Measurements from ENCODE around the gene OPN1MW. TPM values are rescaled to one million over a fixed set of nuclear protein-coding genes. Genes with fewer than 3 reads are reported as not detected.
"Not testable (repeated sequence)": the region's sequence is repeated elsewhere in the genome, so short reads cannot be mapped to it uniquely, and the experiment has no call there.

Gene OPN1MW
- total RNA-seq, 2 experiments from 2014 or later: not detected

DNA sequence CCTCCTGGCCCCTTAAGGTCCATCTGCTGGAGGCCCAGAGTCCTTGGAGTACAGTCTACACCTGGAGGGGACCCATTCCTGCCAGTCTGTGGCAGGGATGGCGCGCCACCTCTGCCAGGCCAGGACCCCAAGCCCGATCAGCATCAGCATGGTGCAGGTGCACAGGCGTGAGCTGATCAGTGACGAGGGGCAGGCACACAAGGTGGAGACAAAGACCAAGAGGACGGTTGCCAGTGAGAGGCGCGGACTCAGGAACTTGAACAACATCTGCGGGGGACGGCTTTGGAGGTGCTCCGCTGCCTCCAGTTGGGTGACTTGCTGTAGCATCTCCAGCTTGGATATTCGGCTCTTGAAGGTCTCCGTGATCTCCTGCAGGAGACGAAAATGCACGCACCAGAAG, 23.1 kb upstream of the OPN1MW start:
- H3K27me3 ChIP-seq (ENCODE audit: control insufficient read depth in 1 of 2, insufficient read depth in 2 of 2, low read length in 2 of 2); H3K36me3 Mint-ChIP-seq (ENCODE audit: low read depth); ATAC-seq (ENCODE audit: poor library complexity); H3K27ac Mint-ChIP-seq; intact Hi-C loops (cut with DNase I, micrococcal nuclease); H3K4me1 Mint-ChIP-seq (ENCODE audit: low read depth); H3K4me1 ChIP-seq (ENCODE audit: insufficient read depth, low read length); H3K9me3 ChIP-seq (ENCODE audit: control insufficient read depth in 1 of 2, insufficient read depth in 1 of 2, low read length in 2 of 2); H3K4me3 ChIP-seq (ENCODE audit: low read length); DNase-seq; H3K4me3 Mint-ChIP-seq; POLR2A ChIA-PET; CTCF ChIA-PET; H3K27me3 Mint-ChIP-seq; H3K9me3 Mint-ChIP-seq; H3K36me3 ChIP-seq (ENCODE audit: insufficient read depth, low read length); H3K27ac ChIP-seq (ENCODE audit: low read depth in 1 of 2, low read length in 2 of 2): not testable (repeated sequence)

DNA sequence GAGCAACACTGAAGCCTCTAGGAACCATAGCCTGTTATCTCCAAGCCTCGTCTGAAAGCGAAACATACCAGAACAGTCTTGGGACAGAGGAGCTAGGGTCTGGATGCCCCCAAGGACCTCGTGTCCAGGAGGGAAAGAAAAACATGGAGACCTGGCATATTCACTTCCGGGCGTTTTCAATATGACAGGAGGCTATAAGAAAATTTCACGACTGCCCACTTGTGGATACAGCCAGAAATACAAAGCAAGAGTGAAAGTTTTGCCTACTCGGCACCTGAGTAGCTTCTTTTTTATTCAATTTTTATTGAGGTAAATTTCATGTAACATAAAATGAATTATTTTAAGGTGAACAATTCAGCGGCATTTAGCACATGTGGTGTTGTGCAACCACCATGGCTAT, 17.5 kb upstream of the OPN1MW start:
- H3K36me3 Mint-ChIP-seq (ENCODE audit: low read depth); intact Hi-C loops (cut with DNase I, micrococcal nuclease); DNase-seq; H3K9me3 Mint-ChIP-seq; H3K4me1 ChIP-seq (ENCODE audit: insufficient read depth, low read length); H3K4me3 ChIP-seq (ENCODE audit: low read length); H3K27ac Mint-ChIP-seq; POLR2A ChIA-PET; H3K27me3 Mint-ChIP-seq; H3K4me1 Mint-ChIP-seq (ENCODE audit: low read depth); ATAC-seq (ENCODE audit: poor library complexity); H3K27me3 ChIP-seq (ENCODE audit: control insufficient read depth in 1 of 2, insufficient read depth in 2 of 2, low read length in 2 of 2); CTCF ChIA-PET; H3K9me3 ChIP-seq (ENCODE audit: control insufficient read depth in 1 of 2, insufficient read depth in 1 of 2, low read length in 2 of 2); H3K27ac ChIP-seq (ENCODE audit: low read depth in 1 of 2, low read length in 2 of 2); H3K36me3 ChIP-seq (ENCODE audit: insufficient read depth, low read length); H3K4me3 Mint-ChIP-seq: not testable (repeated sequence)

DNA sequence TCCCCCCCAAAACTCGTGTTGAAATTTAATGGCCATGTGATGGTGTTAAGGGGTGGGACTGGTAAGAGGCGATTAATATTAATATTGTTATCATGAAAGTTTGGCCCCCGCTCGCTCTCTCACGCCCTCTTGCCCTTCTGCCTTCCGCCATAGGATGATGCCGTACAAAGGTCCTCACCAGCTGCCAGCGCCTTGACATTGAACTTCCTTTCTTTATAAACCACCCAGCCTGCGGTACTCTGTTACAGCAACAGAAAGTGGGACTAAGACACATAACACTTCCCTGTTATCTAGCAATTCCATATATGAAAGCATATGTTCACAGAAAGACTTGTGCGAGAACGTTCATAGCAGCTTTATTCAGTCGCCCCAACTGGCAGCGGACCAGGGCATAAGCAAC, 14.0 kb upstream of the OPN1MW start:
- DNase-seq; POLR2A ChIA-PET; ATAC-seq (ENCODE audit: poor library complexity); H3K27me3 Mint-ChIP-seq; H3K27ac ChIP-seq (ENCODE audit: low read depth in 1 of 2, low read length in 2 of 2); CTCF ChIA-PET; H3K9me3 ChIP-seq (ENCODE audit: control insufficient read depth in 1 of 2, insufficient read depth in 1 of 2, low read length in 2 of 2); H3K9me3 Mint-ChIP-seq; H3K4me3 ChIP-seq (ENCODE audit: low read length); intact Hi-C loops (cut with DNase I, micrococcal nuclease); H3K36me3 ChIP-seq (ENCODE audit: insufficient read depth, low read length); H3K4me1 Mint-ChIP-seq (ENCODE audit: low read depth); H3K36me3 Mint-ChIP-seq (ENCODE audit: low read depth); H3K4me3 Mint-ChIP-seq; H3K27ac Mint-ChIP-seq; H3K4me1 ChIP-seq (ENCODE audit: insufficient read depth, low read length); H3K27me3 ChIP-seq (ENCODE audit: control insufficient read depth in 1 of 2, insufficient read depth in 2 of 2, low read length in 2 of 2): not testable (repeated sequence)

DNA sequence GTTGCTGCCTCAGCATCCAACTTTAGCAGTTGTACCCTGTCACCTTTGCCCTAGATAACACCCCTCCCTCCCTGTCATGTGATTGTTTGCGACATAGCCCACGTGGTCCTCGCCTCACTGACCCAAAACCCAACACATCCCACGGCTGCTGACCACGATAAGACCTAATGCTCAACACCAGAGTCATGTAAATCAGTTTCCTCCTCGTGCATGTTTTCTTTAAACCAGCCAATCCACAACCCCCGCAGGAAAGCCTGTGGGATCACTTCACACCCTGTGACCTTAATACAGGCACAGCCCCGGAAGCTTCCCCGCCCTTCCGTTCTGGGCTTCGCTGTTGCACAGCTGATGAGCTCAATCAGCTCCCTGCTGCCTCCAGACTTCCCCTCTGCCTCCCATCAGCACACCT, 9.9 kb upstream of the OPN1MW start:
- peak; percentile 94 for ATAC-seq (ENCODE audit: poor library complexity)
- H3K27ac ChIP-seq (ENCODE audit: low read depth in 1 of 2, low read length in 2 of 2); H3K36me3 ChIP-seq (ENCODE audit: insufficient read depth, low read length); H3K4me3 ChIP-seq (ENCODE audit: low read length); POLR2A ChIA-PET; DNase-seq; H3K4me1 ChIP-seq (ENCODE audit: insufficient read depth, low read length); H3K27me3 ChIP-seq (ENCODE audit: control insufficient read depth in 1 of 2, insufficient read depth in 2 of 2, low read length in 2 of 2); H3K4me3 Mint-ChIP-seq; H3K4me1 Mint-ChIP-seq (ENCODE audit: low read depth); H3K9me3 ChIP-seq (ENCODE audit: control insufficient read depth in 1 of 2, insufficient read depth in 1 of 2, low read length in 2 of 2); H3K27ac Mint-ChIP-seq; intact Hi-C loops (cut with DNase I, micrococcal nuclease); H3K27me3 Mint-ChIP-seq; H3K36me3 Mint-ChIP-seq (ENCODE audit: low read depth); CTCF ChIA-PET; H3K9me3 Mint-ChIP-seq: not testable (repeated sequence)

DNA sequence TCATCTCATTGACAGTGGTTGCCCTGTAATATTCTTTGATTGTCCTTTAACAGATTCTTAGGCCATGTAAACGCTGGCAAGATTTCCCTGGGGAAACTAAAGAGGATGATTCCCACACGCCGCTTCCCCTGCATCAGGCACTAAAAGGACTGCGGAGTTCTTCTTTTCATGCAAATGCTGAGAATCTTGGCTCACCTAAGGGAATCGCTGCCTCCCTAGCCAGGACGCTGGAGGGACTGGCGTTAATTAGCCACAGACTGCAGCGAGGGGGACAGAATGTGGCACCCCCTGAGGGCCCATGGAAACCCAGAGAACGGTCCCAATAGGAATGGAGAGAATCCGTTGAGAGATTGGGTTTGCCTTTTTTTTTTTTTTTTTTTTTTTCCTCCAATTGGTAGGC, 8.0 kb upstream of the OPN1MW start:
- H3K36me3 ChIP-seq (ENCODE audit: insufficient read depth, low read length); H3K27ac Mint-ChIP-seq; H3K27me3 ChIP-seq (ENCODE audit: control insufficient read depth in 1 of 2, insufficient read depth in 2 of 2, low read length in 2 of 2); H3K4me3 ChIP-seq (ENCODE audit: low read length); H3K9me3 ChIP-seq (ENCODE audit: control insufficient read depth in 1 of 2, insufficient read depth in 1 of 2, low read length in 2 of 2); H3K4me1 Mint-ChIP-seq (ENCODE audit: low read depth); H3K27ac ChIP-seq (ENCODE audit: low read depth in 1 of 2, low read length in 2 of 2); H3K4me3 Mint-ChIP-seq; H3K36me3 Mint-ChIP-seq (ENCODE audit: low read depth); H3K9me3 Mint-ChIP-seq; H3K4me1 ChIP-seq (ENCODE audit: insufficient read depth, low read length); intact Hi-C loops (cut with DNase I, micrococcal nuclease); H3K27me3 Mint-ChIP-seq; CTCF ChIA-PET; ATAC-seq (ENCODE audit: poor library complexity); DNase-seq; POLR2A ChIA-PET: not testable (repeated sequence)

DNA sequence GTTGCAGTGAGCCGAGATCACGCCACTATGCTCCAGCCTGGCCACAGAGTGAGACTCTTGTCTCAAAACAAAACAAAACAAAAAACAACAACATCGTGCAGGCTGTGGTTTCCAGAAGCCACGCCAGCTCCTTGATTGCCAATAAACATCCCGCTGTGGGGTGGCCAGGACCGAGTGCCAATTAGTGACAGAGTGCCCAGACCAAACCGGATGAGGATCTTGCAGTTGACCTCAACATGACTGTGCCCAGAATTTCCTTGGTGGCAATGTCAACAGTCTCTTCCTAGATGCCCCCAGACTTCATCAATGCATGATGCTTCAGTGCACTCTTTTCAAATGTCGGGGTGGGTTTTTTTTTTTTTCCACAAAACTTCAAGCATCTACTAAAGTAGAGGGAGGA, 1.4 kb downstream of the OPN1MW start:
- intact Hi-C loops (cut with DNase I, micrococcal nuclease): not testable (repeated sequence)

DNA sequence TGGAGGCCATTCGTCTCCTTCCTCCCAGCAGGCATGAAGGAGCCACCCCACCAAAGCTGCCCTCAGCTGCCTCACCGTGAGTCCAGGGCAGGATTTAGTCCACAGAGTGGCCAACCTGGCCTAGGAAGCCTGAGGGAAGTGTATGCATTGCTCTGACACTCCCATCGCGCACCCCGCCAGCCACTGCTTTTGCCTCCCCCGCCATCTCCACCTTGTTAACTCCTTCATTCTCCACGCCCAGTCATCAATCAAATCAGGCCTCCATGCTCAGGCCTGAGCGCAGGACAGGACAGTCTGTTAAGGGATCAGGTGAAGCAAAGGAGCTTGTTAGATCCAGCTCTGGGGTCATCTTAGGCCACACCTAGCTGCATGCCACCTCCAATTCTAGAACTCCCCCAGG, 10.4 kb downstream of the OPN1MW start:
- ATAC-seq (ENCODE audit: poor library complexity); H3K4me3 Mint-ChIP-seq; H3K27me3 ChIP-seq (ENCODE audit: control insufficient read depth in 1 of 2, insufficient read depth in 2 of 2, low read length in 2 of 2); H3K36me3 ChIP-seq (ENCODE audit: insufficient read depth, low read length); H3K4me3 ChIP-seq (ENCODE audit: low read length); H3K27ac ChIP-seq (ENCODE audit: low read depth in 1 of 2, low read length in 2 of 2); H3K4me1 Mint-ChIP-seq (ENCODE audit: low read depth); H3K4me1 ChIP-seq (ENCODE audit: insufficient read depth, low read length); H3K9me3 ChIP-seq (ENCODE audit: control insufficient read depth in 1 of 2, insufficient read depth in 1 of 2, low read length in 2 of 2); H3K27me3 Mint-ChIP-seq; CTCF ChIA-PET; H3K36me3 Mint-ChIP-seq (ENCODE audit: low read depth); intact Hi-C loops (cut with DNase I, micrococcal nuclease); POLR2A ChIA-PET; H3K27ac Mint-ChIP-seq; H3K9me3 Mint-ChIP-seq; DNase-seq: not testable (repeated sequence)

More for the DNA sequence above, 1.4 kb downstream of the OPN1MW start:
- H3K4me3 Mint-ChIP-seq; CTCF ChIA-PET; H3K4me1 ChIP-seq (ENCODE audit: insufficient read depth, low read length); H3K9me3 Mint-ChIP-seq; H3K36me3 Mint-ChIP-seq (ENCODE audit: low read depth); H3K27ac Mint-ChIP-seq; H3K27me3 ChIP-seq (ENCODE audit: control insufficient read depth in 1 of 2, insufficient read depth in 2 of 2, low read length in 2 of 2); ATAC-seq (ENCODE audit: poor library complexity); H3K9me3 ChIP-seq (ENCODE audit: control insufficient read depth in 1 of 2, insufficient read depth in 1 of 2, low read length in 2 of 2); H3K36me3 ChIP-seq (ENCODE audit: insufficient read depth, low read length); H3K4me3 ChIP-seq (ENCODE audit: low read length); H3K4me1 Mint-ChIP-seq (ENCODE audit: low read depth); DNase-seq; H3K27ac ChIP-seq (ENCODE audit: low read depth in 1 of 2, low read length in 2 of 2); H3K27me3 Mint-ChIP-seq; POLR2A ChIA-PET: not testable (repeated sequence)

Measured in CD4-positive, alpha-beta T cell (primary cell).